Spleen (tissue), 7 donors: ENCODE data around the gene SORBS2.

ENCODE experiments used
- POLR2A ChIP-seq, 3 donors: fragments of 450-650 bp; IDR thresholded peaks; one replicate each; pipeline ENCODE4 v1.5.1; 2017; ENCODE audit warnings: antibody characterized with exemption in 3 of 3, mild to moderate bottlenecking in 1 of 3
- TF ChIP-seq, protein P1 (sequence below), 11 experiments: fragments of 200-600 bp in 7 of 11; fragments of 450-650 bp in 4 of 11; sonication (generic) in 4 of 11; IDR thresholded peaks in 8 of 11; conservative IDR thresholded peaks in 3 of 11; 1 replicate in 7 of 11; 2 replicates in 4 of 11; pipeline versions ENCODE4 v1.4.0 to v1.8.0; 2016 to 2021; ENCODE audit warnings: antibody characterized with exemption in 11 of 11, inconsistent platforms in 4 of 11, mild to moderate bottlenecking in 1 of 11
- donor health status: DM: no; HTN: no; CAD: no; lungs with moderate emphysema.
- donor health status: DM: no; HTN: no; CAD: no.
- donor health status: DM: no; HTN: no; CAD: no.

DNA sequence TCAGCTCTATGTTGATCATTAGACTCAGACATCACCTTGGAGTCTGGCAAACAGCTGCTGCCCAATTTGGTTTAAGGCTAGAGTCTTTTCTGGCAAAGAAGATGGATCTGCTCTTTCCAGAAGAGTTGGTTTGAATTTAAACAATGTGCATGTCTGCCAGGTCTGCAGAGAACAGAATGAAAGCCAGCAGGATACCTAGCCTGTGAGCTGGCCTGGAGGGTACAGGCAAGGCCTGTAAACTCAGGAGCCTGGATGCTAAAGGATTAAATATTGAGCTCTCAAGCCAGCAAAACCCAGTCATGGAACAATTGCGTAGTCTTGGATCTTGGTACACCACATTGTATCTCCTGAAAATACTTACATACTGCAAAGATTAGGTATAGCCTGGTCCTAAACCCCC is 261.1 kb downstream of the SORBS2 start:
- TF ChIP-seq, protein P1, sequence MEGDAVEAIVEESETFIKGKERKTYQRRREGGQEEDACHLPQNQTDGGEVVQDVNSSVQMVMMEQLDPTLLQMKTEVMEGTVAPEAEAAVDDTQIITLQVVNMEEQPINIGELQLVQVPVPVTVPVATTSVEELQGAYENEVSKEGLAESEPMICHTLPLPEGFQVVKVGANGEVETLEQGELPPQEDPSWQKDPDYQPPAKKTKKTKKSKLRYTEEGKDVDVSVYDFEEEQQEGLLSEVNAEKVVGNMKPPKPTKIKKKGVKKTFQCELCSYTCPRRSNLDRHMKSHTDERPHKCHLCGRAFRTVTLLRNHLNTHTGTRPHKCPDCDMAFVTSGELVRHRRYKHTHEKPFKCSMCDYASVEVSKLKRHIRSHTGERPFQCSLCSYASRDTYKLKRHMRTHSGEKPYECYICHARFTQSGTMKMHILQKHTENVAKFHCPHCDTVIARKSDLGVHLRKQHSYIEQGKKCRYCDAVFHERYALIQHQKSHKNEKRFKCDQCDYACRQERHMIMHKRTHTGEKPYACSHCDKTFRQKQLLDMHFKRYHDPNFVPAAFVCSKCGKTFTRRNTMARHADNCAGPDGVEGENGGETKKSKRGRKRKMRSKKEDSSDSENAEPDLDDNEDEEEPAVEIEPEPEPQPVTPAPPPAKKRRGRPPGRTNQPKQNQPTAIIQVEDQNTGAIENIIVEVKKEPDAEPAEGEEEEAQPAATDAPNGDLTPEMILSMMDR (IDR thresholded peaks at IDR 0.05 in 8 of 11, conservative IDR thresholded peaks at IDR 0.05 in 3 of 11) = no peak
- no peak for TF ChIP-seq POLR2A (IDR thresholded peaks at IDR 0.05)
